Mesendoderm (in vitro differentiated cells): Measurements from ENCODE around the gene S100PBP.
"Not testable (repeated sequence)": the region's sequence is repeated elsewhere in the genome, so short reads cannot be mapped to it uniquely, and the experiment has no call there.

Source experiments
- DNase-seq: peaks from one replicate; pipeline ENCODE4 v3.0.0; 2013
- H2AK5ac ChIP-seq: 2 replicates; pipeline ENCODE4 v1.6.1; 2013; ENCODE audit warnings: low read length, inconsistent platforms
- H2BK120ac ChIP-seq: 2 replicates; pipeline ENCODE4 v1.6.1; 2013; ENCODE audit warnings: low read depth, mild to moderate bottlenecking, low read length, moderate library complexity, mixed read lengths
- H2BK15ac ChIP-seq: replicated peaks from 2 replicates; pipeline ENCODE4 v1.6.1; 2013; ENCODE audit warnings: low read depth, mild to moderate bottlenecking, moderate library complexity
- H2BK5ac ChIP-seq: 2 replicates; pipeline ENCODE4 v1.6.1; 2013; ENCODE audit warnings: low read length, inconsistent platforms
- H3K18ac ChIP-seq: 2 replicates; pipeline ENCODE4 v1.6.1; 2013; ENCODE audit warnings: mild to moderate bottlenecking, low read length, mixed read lengths
- H3K23ac ChIP-seq: one replicate; pipeline ENCODE4 v1.6.1; 2013; ENCODE audit warnings: low read length
- H3K27ac ChIP-seq: 2 replicates; pipeline ENCODE4 v1.5.1; 2013; ENCODE audit warnings: low read depth, mild to moderate bottlenecking, inconsistent platforms, low read length, moderate library complexity
- H3K27me3 ChIP-seq: 2 replicates; pipeline ENCODE4 v1.6.1; 2013; ENCODE audit warnings: low read length, control low read depth, mild to moderate bottlenecking, inconsistent platforms; ENCODE audit not compliant: insufficient read depth, poor library complexity
- H3K36me3 ChIP-seq: 2 replicates; pipeline ENCODE4 v1.6.1; 2013; ENCODE audit warnings: low read length, inconsistent platforms; ENCODE audit not compliant: control insufficient read depth, insufficient read depth
- H3K4ac ChIP-seq: one replicate; pipeline ENCODE4 v1.6.1; 2013; ENCODE audit warnings: low read depth, mild to moderate bottlenecking, low read length, moderate library complexity
- H3K4me1 ChIP-seq: 2 replicates; pipeline ENCODE4 v1.6.1; 2013; ENCODE audit warnings: low read depth, low read length, inconsistent platforms; ENCODE audit not compliant: control insufficient read depth
- H3K4me2 ChIP-seq: 2 replicates; pipeline ENCODE4 v1.6.1; 2013; ENCODE audit warnings: low read length
- H3K4me3 ChIP-seq: 2 replicates; pipeline ENCODE4 v1.5.1; 2013; ENCODE audit warnings: mild to moderate bottlenecking, low read length
- H3K56ac ChIP-seq: one replicate; pipeline ENCODE4 v1.6.1; 2013; ENCODE audit warnings: low read length
- H3K79me1 ChIP-seq: 2 replicates; pipeline ENCODE4 v1.6.1; 2013; ENCODE audit warnings: low read length, inconsistent platforms
- H3K79me2 ChIP-seq: 2 replicates; pipeline ENCODE4 v1.6.1; 2013; ENCODE audit warnings: mild to moderate bottlenecking, low read length; ENCODE audit not compliant: control insufficient read depth, insufficient read depth
- H3K9ac ChIP-seq: 2 replicates; pipeline ENCODE4 v1.6.1; 2013; ENCODE audit warnings: low read length, inconsistent platforms
- H4K5ac ChIP-seq: one replicate; pipeline ENCODE4 v1.6.1; 2013; ENCODE audit warnings: low read length
- H4K8ac ChIP-seq: one replicate; pipeline ENCODE4 v1.6.1; 2013; ENCODE audit warnings: low read depth, mild to moderate bottlenecking, control low read depth, low read length, moderate library complexity
- WGBS: extraction: QIAGEN DNeasy Blood & Tissue Kit; methylation state at CpG from one replicate; pipeline ENCODE4 v1.1.7; 2013; ENCODE audit warnings: low lambda C conversion rate, missing lambda C conversion rate; ENCODE audit not compliant: insufficient coverage; ENCODE audit errors: extremely low coverage; 5-methylcytosine and 5-hydroxymethylcytosine counted together

The S100PBP gene

GRCh38 chr1:32782086-32782485, 35.4 kb upstream of the S100PBP start:
- Histone ChIP-seq H3K4me3 (no peak overlapping the region), H3K18ac (no peak overlapping the region), H4K8ac (no peak overlapping the region), H3K23ac (no peak overlapping the region), H2AK5ac (no peak overlapping the region), H3K27ac (no peak overlapping the region), H2BK120ac (no peak overlapping the region), H2BK15ac (no peak overlapping the region), H3K79me2 (no peaks in the 10 kb centered on the region), H4K5ac (no peak overlapping the region), H3K9ac (no peak overlapping the region), H3K79me1 (peaks cover 1% of the 10 kb centered on the region), H3K36me3 (peaks cover 48% of the 10 kb centered on the region), H2BK5ac (no peak overlapping the region), H3K27me3 (no peaks in the 10 kb centered on the region), H3K4me2 (no peak overlapping the region), H3K56ac (no peak overlapping the region), H3K4ac (no peak overlapping the region), H3K4me1 (no peaks in the 10 kb centered on the region)
- no CpG with 5 or more reads among the region's 5 CpGs for WGBS
- peak; percentile 54 for DNase-seq

- WGBS = no CpG with 5 or more reads among the region's 5 CpGs
- peaks cover 53% of the 10 kb centered on the region for H3K36me3 ChIP-seq
- H3K79me2 ChIP-seq = no peaks in the 10 kb centered on the region
These were observed 33.6 kb upstream of the S100PBP start for GRCh38 chr1:32783851-32784250.

GRCh38 chr1:32784817-32785216, 32.6 kb upstream of the S100PBP start:
- Histone ChIP-seq H3K4me2 (no peak overlapping the region), H3K4me1 (no peaks in the 10 kb centered on the region), H3K36me3 (peaks cover 44% of the 10 kb centered on the region), H3K9ac (no peak overlapping the region), H3K56ac (no peak overlapping the region), H2BK15ac (no peak overlapping the region), H2BK120ac (no peak overlapping the region), H2AK5ac (no peak overlapping the region), H2BK5ac (no peak overlapping the region), H3K79me1 (peaks cover 3% of the 10 kb centered on the region), H3K4me3 (no peak overlapping the region), H4K5ac (no peak overlapping the region), H3K27ac (no peak overlapping the region), H3K23ac (no peak overlapping the region), H4K8ac (no peak overlapping the region), H3K18ac (no peak overlapping the region), H3K79me2 (no peaks in the 10 kb centered on the region), H3K4ac (no peak overlapping the region), H3K27me3 (no peaks in the 10 kb centered on the region)
- no CpG with 5 or more reads among the region's 3 CpGs for WGBS
- DNase-seq = no peak

More at GRCh38 chr1:32783851-32784250, 33.6 kb upstream of the S100PBP start:
- no peak overlapping the region for H2BK5ac ChIP-seq
- no peak for DNase-seq
- no peak overlapping the region for H3K4me3 ChIP-seq
- H3K79me1 ChIP-seq = peaks cover 3% of the 10 kb centered on the region
- H3K27me3 ChIP-seq = no peaks in the 10 kb centered on the region
- no peak overlapping the region for H3K9ac ChIP-seq
- no peak overlapping the region for H4K8ac ChIP-seq
- no peak overlapping the region for H3K23ac ChIP-seq
- H2BK15ac ChIP-seq = no peak overlapping the region
- H3K4me1 ChIP-seq = no peaks in the 10 kb centered on the region
- H3K27ac ChIP-seq = no peak overlapping the region
- H3K56ac ChIP-seq = no peak overlapping the region
- no peak overlapping the region for H2AK5ac ChIP-seq
- H3K4me2 ChIP-seq = no peak overlapping the region
- no peak overlapping the region for H4K5ac ChIP-seq
- H3K4ac ChIP-seq = no peak overlapping the region
- no peak overlapping the region for H2BK120ac ChIP-seq
- H3K18ac ChIP-seq = no peak overlapping the region

GRCh38 chr1:32786856-32787255, 30.6 kb upstream of the S100PBP start:
- Histone ChIP-seq H3K9ac (no peak overlapping the region), H4K5ac (no peak overlapping the region), H3K4me2 (no peak overlapping the region), H2BK15ac (no peak overlapping the region), H2AK5ac (no peak overlapping the region), H3K79me2 (no peaks in the 10 kb centered on the region), H4K8ac (no peak overlapping the region), H3K4me3 (no peak overlapping the region), H3K4me1 (no peaks in the 10 kb centered on the region), H2BK5ac (no peak overlapping the region), H3K27me3 (no peaks in the 10 kb centered on the region), H3K23ac (no peak overlapping the region), H3K18ac (no peak overlapping the region), H3K79me1 (peaks cover 3% of the 10 kb centered on the region), H3K27ac (no peak overlapping the region), H2BK120ac (no peak overlapping the region), H3K36me3 (peaks cover 35% of the 10 kb centered on the region), H3K4ac (no peak overlapping the region), H3K56ac (no peak overlapping the region)
- no peak for DNase-seq
- no CpG with 5 or more reads among the region's 4 CpGs for WGBS

DNA sequence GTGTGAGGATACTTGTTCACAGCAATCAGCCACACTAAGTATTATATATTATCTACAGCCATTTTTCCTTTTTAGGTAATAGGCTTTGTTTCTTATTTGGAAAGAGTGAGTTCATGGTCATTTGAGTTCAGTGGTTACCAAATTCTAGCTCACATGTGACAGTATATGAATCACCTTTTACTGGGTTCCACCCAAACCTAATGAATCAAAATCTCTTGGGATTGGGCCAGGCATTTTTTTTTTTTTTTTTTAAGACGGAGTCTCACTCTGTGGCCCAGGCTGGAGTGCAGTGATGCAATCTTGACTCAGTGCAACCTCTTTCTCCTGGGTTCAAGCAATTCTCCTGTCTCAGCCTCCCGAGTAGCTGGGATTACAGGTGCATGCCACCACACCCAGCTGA, 28.1 kb upstream of the S100PBP start:
- not testable (repeated sequence) for H4K8ac ChIP-seq, H3K9ac ChIP-seq, H3K18ac ChIP-seq, DNase-seq, H3K27ac ChIP-seq, H3K27me3 ChIP-seq, H2BK15ac ChIP-seq, H3K79me2 ChIP-seq, H3K23ac ChIP-seq, H2AK5ac ChIP-seq, H3K4me3 ChIP-seq, H3K56ac ChIP-seq, H3K4ac ChIP-seq, H3K79me1 ChIP-seq, H2BK120ac ChIP-seq, H3K4me1 ChIP-seq, H2BK5ac ChIP-seq, H3K4me2 ChIP-seq, H4K5ac ChIP-seq
- WGBS = no CpG with 5 or more reads among the region's 2 CpGs
- H3K36me3 ChIP-seq = peaks cover 22% of the 10 kb centered on the region

DNA sequence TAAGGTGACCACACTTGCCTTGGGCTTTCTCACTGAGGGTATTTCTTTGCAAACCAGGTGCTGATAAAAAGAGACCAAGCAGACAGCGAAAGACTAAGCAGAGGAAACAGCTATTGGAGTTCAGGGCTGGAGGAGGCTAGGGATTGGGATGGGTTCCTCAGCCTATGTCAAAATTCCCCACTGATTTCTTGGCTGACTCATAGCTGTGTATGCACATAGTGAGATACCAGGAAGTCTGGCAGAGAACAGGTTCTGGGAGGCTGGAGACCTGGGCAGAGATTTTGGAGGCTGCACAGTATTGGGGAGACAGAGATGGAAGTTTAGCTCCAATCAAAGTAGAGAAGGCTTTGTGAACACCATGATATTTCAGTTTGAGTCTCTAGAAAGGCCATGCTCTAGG, 25.6 kb upstream of the S100PBP start:
- Histone ChIP-seq H3K36me3 (peaks cover 13% of the 10 kb centered on the region), H2BK120ac (no peak overlapping the region)

More for the DNA sequence above, 25.6 kb upstream of the S100PBP start:
- no peak overlapping the region for H2BK5ac ChIP-seq
- no peaks in the 10 kb centered on the region for H3K4me1 ChIP-seq
- H3K79me2 ChIP-seq = no peaks in the 10 kb centered on the region
- no peak overlapping the region for H3K27ac ChIP-seq
- no peak overlapping the region for H3K4ac ChIP-seq
- H3K9ac ChIP-seq = no peak overlapping the region
- no peak overlapping the region for H3K4me3 ChIP-seq
- no peak overlapping the region for H2AK5ac ChIP-seq
- H3K56ac ChIP-seq = no peak overlapping the region
- no peak overlapping the region for H4K5ac ChIP-seq
- H2BK15ac ChIP-seq = no peak overlapping the region
- H3K27me3 ChIP-seq = no peaks in the 10 kb centered on the region
- H3K79me1 ChIP-seq = peaks cover 2% of the 10 kb centered on the region
- no peak overlapping the region for H3K23ac ChIP-seq
- H3K18ac ChIP-seq = no peak overlapping the region
- H3K4me2 ChIP-seq = no peak overlapping the region
- DNase-seq = no peak
- WGBS = no CpG with 5 or more reads among the region's 1 CpG
- no peak overlapping the region for H4K8ac ChIP-seq
